NB4 (cell line): Measurements from ENCODE around the gene PTGES2.

Source experiments
- CTCF ChIP-seq: IDR thresholded peaks from one replicate; pipeline ENCODE4 v1.5.1; 2012; ENCODE audit warnings: low read depth, low read length
- MYC ChIP-seq: IDR thresholded peaks from 2 replicates; pipeline ENCODE4 v1.6.1; 2011; ENCODE audit warnings: low read depth, low read length

GRCh38 chr9:128094950-128095544, 32.5 kb downstream of the PTGES2 start:
- no peak for TF ChIP-seq CTCF
- no peak for TF ChIP-seq MYC
